ENCODE measurements around the gene OR52B2. TPM values are rescaled to one million over a fixed set of nuclear protein-coding genes. Genes with fewer than 3 reads are reported as not detected.

Gene OR52B2
- total and polyA plus RNA-seq, 2 experiments from 2014 or later, result not detected

GRCh38 chr11:6217722-6218121 is 47.6 kb upstream of the OR52B2 start:
- H3K27me3 Mint-ChIP-seq (ENCODE audit: insufficient read depth, low read depth, poor library complexity), result no peaks in the 10 kb centered on the region
- Histone ChIP-seq H3K36me3 (ENCODE audit: insufficient read depth) (peaks cover 9% of the 10 kb centered on the region; the same call in 1 of the 2 replicates), H3K4me2 (no peak overlapping the region), H3K9me2 (ENCODE audit: insufficient read depth) (no peaks in the 10 kb centered on the region), H3K27ac (ENCODE audit: low read depth) (no peak overlapping the region), H3K27me3 (ENCODE audit: insufficient read depth) (no peaks in the 10 kb centered on the region), H3K4me1 (ENCODE audit: insufficient read depth) (no peaks in the 10 kb centered on the region), H3K4me3 (no peak overlapping the region), H3F3A (replicated peaks; ENCODE audit: low read depth) (no peaks in the 10 kb centered on the region), H2AFZ (no peak overlapping the region), H4K20me1 (replicated peaks; ENCODE audit: insufficient read depth) (0 out of 2 replicates have a peak, but pooled peaks cover 3% of the 10 kb centered on the region), H3K79me2 (replicated peaks; ENCODE audit: insufficient read depth) (no peaks in the 10 kb centered on the region)
- no peak overlapping the region for H3K27ac Mint-ChIP-seq
- ATAC-seq, result no peak
- H3K9me3 Mint-ChIP-seq, result no peaks in the 10 kb centered on the region
- DNase-seq (ENCODE audit: low spot score), result no peak
- H3K36me3 Mint-ChIP-seq (ENCODE audit: low read depth), result peaks cover 24% of the 10 kb centered on the region
- H3K4me3 Mint-ChIP-seq, result no peak overlapping the region
- H3K4me1 Mint-ChIP-seq, result no peaks in the 10 kb centered on the region
- TF ChIP-seq POLR2AphosphoS5 (IDR thresholded peaks at IDR 0.05; ENCODE audit: low read depth) (no peak), CTCF (conservative IDR thresholded peaks at IDR 0.05; ENCODE audit: low read depth in 2 of 2) (no peak), NANOG (IDR thresholded peaks at IDR 0.05; ENCODE audit: borderline replicate concordance) (no peak), ETS1 (IDR thresholded peaks at IDR 0.05) (no peak), EZH2 (IDR thresholded peaks at IDR 0.05; ENCODE audit: low read depth, unreplicated experiment) (no peak), CREB1 (CRISPR knock-in tag; IDR thresholded peaks at IDR 0.05; ENCODE audit: low read depth) (no peak), REST (IDR thresholded peaks at IDR 0.05; ENCODE audit: unreplicated experiment) (no peak), EZH2phosphoT487 (IDR thresholded peaks at IDR 0.05; ENCODE audit: unreplicated experiment) (no peak), JUNB (IDR thresholded peaks at IDR 0.05; ENCODE audit: unreplicated experiment) (no peak), ZNF331 (CRISPR knock-in tag; IDR thresholded peaks at IDR 0.05; ENCODE audit: low read depth) (no peak), STAT1 (IDR thresholded peaks at IDR 0.05; ENCODE audit: unreplicated experiment) (no peak), ZNF114 (CRISPR knock-in tag; IDR thresholded peaks at IDR 0.05) (no peak)
